IPS-15b (cell line): ENCODE results near the gene TEDC1.

Experiments used
- H3K27me3 ChIP-seq: one replicate; pipeline ENCODE4 v1.6.1; 2013; ENCODE audit warnings: low read length; ENCODE audit not compliant: control insufficient read depth, insufficient read depth
- H3K36me3 ChIP-seq: one replicate; pipeline ENCODE4 v1.6.1; 2013; ENCODE audit warnings: low read length; ENCODE audit not compliant: control insufficient read depth, insufficient read depth
- H3K4me1 ChIP-seq: one replicate; pipeline ENCODE4 v1.6.1; 2013; ENCODE audit warnings: mild to moderate bottlenecking, low read length; ENCODE audit not compliant: control insufficient read depth, insufficient read depth
- H3K4me3 ChIP-seq: one replicate; pipeline ENCODE4 v1.5.1; 2013; ENCODE audit warnings: low read depth, low read length
- H3K9ac ChIP-seq: one replicate; pipeline ENCODE4 v1.6.1; 2013; ENCODE audit warnings: low read depth, mild to moderate bottlenecking, low read length
- H3K9me3 ChIP-seq: one replicate; pipeline ENCODE4 v1.6.1; 2013; ENCODE audit warnings: mild to moderate bottlenecking, low read length; ENCODE audit not compliant: control insufficient read depth, insufficient read depth

The TEDC1 gene

DNA sequence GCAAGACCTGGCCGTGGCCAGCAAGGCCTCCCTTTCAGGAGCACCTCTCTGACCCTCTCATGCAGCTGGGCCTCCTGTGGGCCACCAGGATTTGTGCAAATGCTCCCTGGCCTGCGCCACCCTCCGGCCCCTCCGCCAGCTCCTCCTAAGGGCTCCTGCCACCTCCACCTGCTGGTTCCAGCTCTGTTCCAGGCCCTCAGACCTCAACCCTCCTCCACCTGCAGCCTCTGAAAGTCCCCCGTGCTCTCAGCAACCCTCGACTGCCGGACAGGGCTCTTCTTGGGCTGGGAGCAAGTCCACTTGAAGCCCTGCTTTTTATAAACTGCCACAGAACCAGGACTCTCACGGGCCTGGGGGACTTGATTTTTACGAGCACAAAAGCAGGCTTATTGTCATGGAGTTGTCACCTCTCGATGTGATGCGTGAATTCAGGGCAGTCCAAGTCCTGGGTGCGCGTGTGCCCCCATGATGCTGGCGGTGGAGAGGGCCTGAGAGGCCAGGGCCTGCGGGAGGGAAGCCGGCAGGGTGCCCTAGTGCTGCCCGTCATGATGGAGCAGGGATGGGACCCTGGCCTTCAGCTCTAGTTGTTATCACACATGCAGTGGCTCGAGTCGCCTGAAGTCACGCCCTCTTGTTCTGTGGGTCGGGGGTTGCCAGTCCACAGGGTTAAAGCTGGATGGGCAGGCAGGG is 9.1 kb downstream of the TEDC1 start:
- no peak overlapping the region for H3K9ac ChIP-seq
- no peaks in the 10 kb centered on the region for H3K4me1 ChIP-seq

DNA sequence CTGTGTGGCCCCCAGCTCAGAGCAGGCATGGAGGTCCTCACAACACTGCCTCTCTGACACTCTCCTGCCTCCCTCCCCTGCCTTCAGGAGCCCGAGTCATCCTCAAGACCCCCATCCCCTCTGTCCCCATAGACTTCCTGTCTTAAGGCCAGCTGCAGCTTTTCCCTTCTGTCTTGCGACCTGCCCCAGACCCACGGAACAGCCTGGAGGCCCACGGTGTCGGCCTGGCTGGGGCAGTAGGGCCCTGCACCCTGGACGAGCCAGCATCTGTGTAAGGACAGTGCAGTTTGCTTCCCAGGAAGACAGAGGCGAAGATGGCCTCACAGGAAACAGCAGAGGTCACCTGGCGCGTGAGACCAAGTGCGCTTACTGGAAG is 9.7 kb downstream of the TEDC1 start:
- Histone ChIP-seq H3K4me3 (no peak overlapping the region), H3K4me1 (no peaks in the 10 kb centered on the region), H3K36me3 (no peaks in the 10 kb centered on the region), H3K9ac (no peak overlapping the region), H3K9me3 (no peaks in the 10 kb centered on the region), H3K27me3 (no peaks in the 10 kb centered on the region)

More for the DNA sequence above, 9.1 kb downstream of the TEDC1 start:
- H3K36me3 ChIP-seq, result no peaks in the 10 kb centered on the region
- no peaks in the 10 kb centered on the region for H3K9me3 ChIP-seq
- no peak overlapping the region for H3K4me3 ChIP-seq
- no peaks in the 10 kb centered on the region for H3K27me3 ChIP-seq

DNA sequence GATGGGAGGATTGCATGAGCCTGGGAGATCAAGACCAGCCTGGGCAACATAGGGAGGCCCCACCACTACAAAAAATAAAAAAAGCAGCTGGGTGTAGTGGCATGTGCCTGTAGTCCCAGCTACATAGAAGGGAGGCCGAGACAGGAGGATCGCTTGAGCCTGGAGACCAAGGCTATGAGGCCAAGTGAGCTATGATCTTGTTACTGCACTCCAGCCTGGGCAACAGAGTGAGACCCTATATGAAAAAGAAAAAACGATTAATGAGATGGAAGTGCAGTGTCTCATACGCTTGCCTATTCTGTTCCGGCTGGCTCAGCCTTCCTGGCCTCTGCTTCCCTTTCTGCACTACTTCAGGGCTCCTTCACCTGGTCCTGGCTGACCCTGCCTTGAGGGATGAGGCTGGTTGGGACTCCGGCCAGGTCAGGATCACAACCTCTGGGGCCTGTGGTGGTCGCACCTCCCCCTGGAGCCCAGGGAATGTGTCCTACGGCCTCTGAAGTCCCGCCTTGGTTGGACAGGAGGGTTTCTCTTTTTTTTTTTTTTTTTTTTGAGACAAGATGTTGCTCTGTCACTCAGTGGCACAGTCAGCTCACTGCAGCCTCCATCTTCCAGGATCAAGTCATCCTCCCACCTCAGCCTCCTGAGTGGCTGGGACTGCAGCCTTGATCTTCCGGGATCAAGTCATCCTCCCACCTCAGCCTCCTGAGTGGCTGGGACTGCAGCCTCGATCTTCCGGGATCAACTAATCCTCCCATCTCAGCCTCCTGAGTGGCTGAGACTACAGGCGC is 10.7 kb downstream of the TEDC1 start:
- no peak overlapping the region for H3K9ac ChIP-seq

DNA sequence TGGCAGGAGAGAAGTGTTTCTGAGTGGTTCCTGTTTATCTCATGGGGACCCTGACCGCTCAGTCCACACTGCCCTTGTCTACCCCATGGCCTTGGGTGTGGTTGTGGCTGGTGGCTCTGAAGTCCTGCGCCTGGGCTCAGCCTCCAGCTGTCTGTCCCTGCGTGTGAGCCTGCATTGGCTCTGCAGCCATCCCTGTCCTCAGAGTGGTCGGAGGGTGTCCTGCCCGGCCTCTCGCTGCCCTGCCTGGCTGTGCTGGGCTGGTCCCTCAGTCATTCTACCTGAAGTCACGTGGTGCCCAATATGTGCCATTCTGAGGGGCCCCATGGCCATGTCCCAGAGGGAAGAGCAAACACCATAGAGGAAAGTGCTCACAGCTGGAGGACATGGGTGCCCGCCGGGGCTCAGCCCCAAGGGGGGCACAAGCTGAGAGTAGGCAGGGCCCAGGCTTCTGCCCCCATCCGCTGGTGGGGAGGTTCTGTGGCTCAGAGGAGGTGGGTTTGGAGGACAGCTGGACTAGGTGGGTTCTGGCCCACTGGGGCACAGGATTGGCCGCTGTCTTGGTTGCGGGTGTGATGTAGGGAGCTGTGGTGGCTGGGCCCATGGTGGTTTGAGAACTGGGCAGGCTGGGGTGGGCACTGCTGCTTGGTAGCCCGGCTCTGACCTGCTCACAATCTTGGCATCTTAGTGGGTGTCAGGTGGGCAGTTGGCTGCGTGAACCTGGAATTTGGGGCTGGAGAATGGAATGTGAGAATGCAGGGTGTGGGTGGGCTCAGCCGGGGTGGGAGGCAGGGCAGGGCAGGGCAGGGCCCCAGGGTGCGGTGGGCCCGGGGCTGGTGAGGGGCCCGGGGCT is 11.6 kb downstream of the TEDC1 start:
- Histone ChIP-seq H3K4me3 (no peak overlapping the region), H3K36me3 (no peaks in the 10 kb centered on the region), H3K4me1 (no peaks in the 10 kb centered on the region), H3K9me3 (no peaks in the 10 kb centered on the region), H3K9ac (no peak overlapping the region), H3K27me3 (no peaks in the 10 kb centered on the region)

More for the DNA sequence above, 10.7 kb downstream of the TEDC1 start:
- Histone ChIP-seq H3K4me3 (no peak overlapping the region), H3K27me3 (no peaks in the 10 kb centered on the region), H3K4me1 (no peaks in the 10 kb centered on the region), H3K9me3 (no peaks in the 10 kb centered on the region), H3K36me3 (no peaks in the 10 kb centered on the region)

DNA sequence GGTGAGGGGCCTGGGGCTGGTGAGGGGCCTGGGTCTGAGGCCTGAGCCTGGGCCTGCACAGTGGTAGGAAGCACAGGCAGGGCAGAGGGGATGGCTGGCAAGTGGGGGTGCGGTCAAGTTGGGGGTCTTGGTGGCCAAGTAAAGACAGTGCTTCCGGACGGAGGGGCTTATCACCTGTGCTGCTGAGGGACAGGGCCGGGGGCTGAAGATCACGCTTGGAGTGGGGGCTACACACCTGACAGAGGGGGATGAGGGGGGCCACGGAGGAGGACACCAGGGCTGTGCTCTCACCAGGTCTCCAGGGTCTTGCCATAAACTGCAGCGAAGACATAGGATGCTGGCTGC is 12.2 kb downstream of the TEDC1 start:
- Histone ChIP-seq H3K27me3 (no peaks in the 10 kb centered on the region), H3K9me3 (no peaks in the 10 kb centered on the region)

DNA sequence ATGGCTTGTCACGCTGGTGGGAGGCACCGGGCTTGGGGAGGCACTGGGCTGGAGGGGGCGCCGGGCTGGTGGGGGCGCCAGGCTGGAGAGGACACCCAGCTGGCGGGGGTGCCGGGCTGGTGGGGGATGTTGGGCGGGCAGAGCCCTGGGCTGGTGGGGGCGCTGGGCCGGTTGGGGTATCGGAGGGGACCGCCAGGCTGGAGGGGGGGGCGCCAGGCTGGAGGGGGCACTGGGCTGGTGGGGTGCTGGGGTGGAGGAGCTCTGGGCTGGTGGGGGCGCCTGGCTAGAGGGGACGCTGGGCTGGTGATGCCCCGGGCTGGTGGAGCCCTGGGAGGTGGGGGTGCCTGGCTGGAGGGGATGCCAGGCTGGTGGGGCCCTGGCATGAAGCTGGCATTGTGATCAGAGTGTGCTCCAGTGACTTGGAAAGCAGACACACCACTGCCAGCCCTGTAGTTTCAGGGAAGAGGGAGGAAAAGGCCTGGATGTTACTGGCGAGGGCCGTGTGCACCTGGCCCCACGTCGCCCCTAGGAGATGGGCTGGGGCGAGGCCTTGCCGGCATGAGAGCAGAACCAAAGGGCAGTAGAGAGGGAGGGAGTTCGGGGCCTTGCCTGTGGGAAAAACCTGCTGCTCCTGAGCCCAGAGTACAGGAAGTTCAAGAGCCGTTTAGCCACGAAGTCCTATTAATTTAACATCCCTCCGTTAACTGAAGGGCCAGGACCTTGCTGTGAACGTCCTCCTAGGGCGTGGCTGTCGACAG is 13.1 kb downstream of the TEDC1 start:
- H3K9me3 ChIP-seq, result no peaks in the 10 kb centered on the region
- H3K36me3 ChIP-seq, result no peaks in the 10 kb centered on the region
- no peaks in the 10 kb centered on the region for H3K4me1 ChIP-seq
- H3K27me3 ChIP-seq, result no peaks in the 10 kb centered on the region
- no peak overlapping the region for H3K9ac ChIP-seq
- no peak overlapping the region for H3K4me3 ChIP-seq

More for the DNA sequence above, 12.2 kb downstream of the TEDC1 start:
- Histone ChIP-seq H3K36me3 (no peaks in the 10 kb centered on the region), H3K9ac (no peak overlapping the region), H3K4me1 (no peaks in the 10 kb centered on the region), H3K4me3 (no peak overlapping the region)

DNA sequence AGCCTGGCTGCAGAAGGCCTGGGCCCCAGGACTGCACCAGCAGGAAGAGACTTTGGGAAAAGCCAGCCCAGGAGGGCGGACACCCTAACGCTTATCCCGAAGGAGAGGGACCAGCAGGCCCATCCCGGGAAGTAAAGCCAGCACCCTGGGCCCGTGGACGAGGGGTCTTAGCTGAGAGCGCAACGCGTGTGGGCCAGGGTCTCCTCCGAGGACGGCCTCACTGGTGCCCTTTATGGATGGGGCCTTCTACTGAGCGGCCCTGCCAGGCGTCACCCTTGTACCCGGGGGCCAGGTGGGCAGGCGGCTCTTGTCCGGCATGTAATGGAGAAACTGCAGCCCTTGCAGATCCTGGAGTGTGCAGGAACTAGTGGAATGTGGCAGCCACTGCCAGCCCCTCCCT is 14.1 kb downstream of the TEDC1 start:
- no peak overlapping the region for H3K4me3 ChIP-seq
- no peaks in the 10 kb centered on the region for H3K27me3 ChIP-seq
- H3K9me3 ChIP-seq, result no peaks in the 10 kb centered on the region
- no peaks in the 10 kb centered on the region for H3K4me1 ChIP-seq
- H3K9ac ChIP-seq, result no peak overlapping the region
- H3K36me3 ChIP-seq, result no peaks in the 10 kb centered on the region

DNA sequence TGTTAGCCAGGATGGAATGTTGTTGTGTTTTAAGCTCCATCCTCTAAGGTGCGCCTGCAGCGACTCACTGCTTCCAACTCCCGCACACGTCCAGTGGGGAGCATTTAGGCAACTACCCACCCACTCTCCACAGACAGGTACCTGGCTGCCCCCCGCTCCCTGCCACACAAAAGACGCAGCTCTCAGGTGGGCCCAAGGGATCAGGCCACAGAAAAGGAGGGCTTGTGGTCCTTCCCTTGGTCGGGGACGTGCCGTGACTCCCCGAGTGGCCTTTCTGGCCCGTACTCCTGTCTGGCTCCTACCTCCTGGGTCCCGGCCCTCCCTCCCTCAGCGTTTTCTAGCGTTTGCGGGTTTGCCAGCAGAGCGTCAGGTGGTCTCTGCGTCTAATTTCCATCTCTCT is 16.2 kb downstream of the TEDC1 start:
- H3K4me3 ChIP-seq, result no peak overlapping the region
- H3K9ac ChIP-seq, result no peak overlapping the region
- H3K27me3 ChIP-seq, result no peaks in the 10 kb centered on the region
- H3K4me1 ChIP-seq, result no peaks in the 10 kb centered on the region
- H3K9me3 ChIP-seq, result no peaks in the 10 kb centered on the region
- H3K36me3 ChIP-seq, result no peaks in the 10 kb centered on the region

DNA sequence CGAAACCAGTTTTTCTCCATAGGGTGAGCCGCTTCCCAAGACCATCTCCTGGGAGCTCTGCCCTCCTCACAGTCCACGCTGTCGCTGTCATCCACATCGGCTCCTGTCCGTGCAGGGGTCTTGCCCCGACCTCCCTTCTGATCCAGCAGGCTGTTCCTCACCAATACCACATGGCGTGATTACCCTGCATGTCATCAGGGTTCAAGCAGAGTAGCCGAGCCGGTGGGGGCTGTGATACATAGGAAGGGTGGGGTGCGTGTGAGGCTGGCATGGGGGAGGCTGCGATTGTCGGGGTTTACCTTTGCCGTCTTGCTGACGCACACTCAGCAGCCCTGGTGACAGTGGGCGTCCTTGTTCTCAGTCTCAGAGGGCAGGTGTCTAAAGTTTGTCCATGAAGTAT is 17.0 kb downstream of the TEDC1 start:
- H3K9me3 ChIP-seq, result no peaks in the 10 kb centered on the region
- no peaks in the 10 kb centered on the region for H3K36me3 ChIP-seq
- H3K27me3 ChIP-seq, result no peaks in the 10 kb centered on the region
- no peak overlapping the region for H3K9ac ChIP-seq
- H3K4me3 ChIP-seq, result no peak overlapping the region
- no peaks in the 10 kb centered on the region for H3K4me1 ChIP-seq

DNA sequence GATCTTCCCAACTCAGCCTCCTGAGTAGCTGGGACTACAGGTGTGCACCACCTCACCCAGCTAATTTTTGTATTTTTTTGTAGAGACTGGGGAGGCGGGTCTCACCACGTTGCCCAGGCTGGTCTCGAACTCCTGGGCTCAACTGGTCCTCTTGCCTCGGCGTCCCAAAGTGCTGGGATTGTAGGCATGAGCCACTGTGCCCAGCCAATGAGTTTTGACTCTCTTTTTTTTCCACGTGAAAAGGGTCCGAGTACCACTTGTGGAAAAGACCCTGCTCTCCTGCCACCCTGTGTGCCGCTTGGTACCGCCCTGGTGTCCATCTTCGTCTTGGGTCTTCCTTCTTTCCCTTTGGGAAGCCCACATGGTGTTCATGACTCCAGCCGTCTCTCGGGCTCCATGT is 17.6 kb downstream of the TEDC1 start:
- Histone ChIP-seq H3K9me3 (no peaks in the 10 kb centered on the region), H3K27me3 (no peaks in the 10 kb centered on the region), H3K4me3 (no peak overlapping the region), H3K4me1 (no peaks in the 10 kb centered on the region), H3K36me3 (no peaks in the 10 kb centered on the region), H3K9ac (no peak overlapping the region)

DNA sequence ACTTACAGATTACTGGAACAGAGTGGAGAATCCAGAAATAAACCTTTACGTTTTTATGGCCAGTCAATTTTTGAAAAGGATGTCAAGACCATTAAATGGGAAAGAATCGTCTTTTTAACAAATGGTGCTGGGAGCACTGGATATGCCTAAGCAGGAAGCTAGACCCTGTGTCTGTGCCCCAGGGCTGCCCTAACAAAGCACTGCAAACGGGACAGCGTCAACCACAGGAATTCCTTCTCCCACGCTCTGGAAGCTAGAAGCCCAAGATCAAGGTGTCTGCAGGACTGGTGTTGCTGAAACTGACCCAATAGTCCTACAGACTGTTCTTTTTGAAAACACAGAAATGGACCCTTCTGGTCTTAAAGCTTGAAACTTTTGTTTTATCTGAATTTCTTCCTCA is 26.1 kb downstream of the TEDC1 start:
- peaks cover 3% of the 10 kb centered on the region for H3K27me3 ChIP-seq
- H3K9me3 ChIP-seq, result no peaks in the 10 kb centered on the region
- H3K4me1 ChIP-seq, result no peaks in the 10 kb centered on the region
- H3K4me3 ChIP-seq, result no peak overlapping the region
- no peaks in the 10 kb centered on the region for H3K36me3 ChIP-seq
- H3K9ac ChIP-seq, result no peak overlapping the region
